Measurements from ENCODE around the gene SBF1.

The SBF1 gene

GRCh38 chr22:50470491-50470890, 4.3 kb downstream of the SBF1 start:
- Histone ChIP-seq H3K23ac (ENCODE audit: low read length in 2 of 2) (no peak overlapping the region), H2BK5ac (ENCODE audit: low read depth, low read length, poor library complexity, severe bottlenecking) (no peak overlapping the region), H4K91ac (ENCODE audit: low read length) (peak overlapping the region; percentile 9), H3K79me1 (replicated peaks; ENCODE audit: low read length, poor library complexity, severe bottlenecking) (peaks cover 26% of the 10 kb centered on the region), H4K8ac (ENCODE audit: low read length) (no peak overlapping the region), H3K36me3 (ENCODE audit: control insufficient read depth in 1 of 2, insufficient read depth in 2 of 2, low read depth in 1 of 2, low read length in 2 of 2) (peaks cover 19 to 52% of the 10 kb centered on the region in 2 experiments), H3K4me2 (ENCODE audit: low read length, poor library complexity, severe bottlenecking) (no peak overlapping the region), H3K27ac (ENCODE audit: low read length, poor library complexity, severe bottlenecking) (no peak overlapping the region), H3K14ac (ENCODE audit: low read length in 2 of 2) (no peak overlapping the region), H2BK12ac (ENCODE audit: low read length in 2 of 2) (no peak overlapping the region), H3K4ac (ENCODE audit: low read depth in 1 of 2, low read length in 2 of 2) (no peak overlapping the region), H2AK5ac (ENCODE audit: low read length, severe bottlenecking) (no peak overlapping the region), H2AFZ (ENCODE audit: low read depth, low read length) (no peak overlapping the region), H3K27me3 (ENCODE audit: control insufficient read depth in 1 of 2, insufficient read depth in 1 of 2, low read length in 2 of 2) (no peaks in the 10 kb centered on the region), H2BK15ac (ENCODE audit: low read depth, poor library complexity, severe bottlenecking) (no peak overlapping the region), H3K9ac (ENCODE audit: low read length) (no peak overlapping the region), H3K4me3 (ENCODE audit: insufficient read depth in 1 of 2, low read depth in 1 of 2, low read length in 2 of 2) (no peak overlapping the region), H3K4me1 (ENCODE audit: control insufficient read depth, insufficient read depth, low read depth, low read length) (peaks cover 65% of the 10 kb centered on the region), H3K18ac (ENCODE audit: low read depth in 1 of 2, low read length in 2 of 2) (no peak overlapping the region), H3K9me3 (ENCODE audit: control insufficient read depth, low read length) (no peaks in the 10 kb centered on the region), H2BK120ac (ENCODE audit: low read depth, low read length) (no peak overlapping the region)
- no peak for DNase-seq
- 92% methylated on average over 6 of the region's 6 CpGs for WGBS

GRCh38 chr22:50469377-50470305, 5.2 kb downstream of the SBF1 start:
- no peak overlapping the region for H2AK5ac ChIP-seq (ENCODE audit: low read length, severe bottlenecking)
- H3K4me3 ChIP-seq (ENCODE audit: insufficient read depth in 1 of 2, low read depth in 1 of 2, low read length in 2 of 2) = no peak overlapping the region
- no peak overlapping the region for H3K4ac ChIP-seq (ENCODE audit: low read depth in 1 of 2, low read length in 2 of 2)
- H3K4me1 ChIP-seq (ENCODE audit: control insufficient read depth, insufficient read depth, low read depth, low read length) = peaks cover 60% of the 10 kb centered on the region
- peaks cover 27 to 61% of the 10 kb centered on the region in 2 experiments for H3K36me3 ChIP-seq (ENCODE audit: control insufficient read depth in 1 of 2, insufficient read depth in 2 of 2, low read depth in 1 of 2, low read length in 2 of 2)
- no peak overlapping the region for H3K23ac ChIP-seq (ENCODE audit: low read length in 2 of 2)
- H2BK120ac ChIP-seq (ENCODE audit: low read depth, low read length) = no peak overlapping the region
- no peak overlapping the region for H3K14ac ChIP-seq (ENCODE audit: low read length in 2 of 2)
- H3K27me3 ChIP-seq (ENCODE audit: control insufficient read depth in 1 of 2, insufficient read depth in 1 of 2, low read length in 2 of 2) = no peaks in the 10 kb centered on the region
- no peak overlapping the region for H2AFZ ChIP-seq (ENCODE audit: low read depth, low read length)
- H3K4me2 ChIP-seq (ENCODE audit: low read length, poor library complexity, severe bottlenecking) = no peak overlapping the region
- no peak overlapping the region for H3K9ac ChIP-seq (ENCODE audit: low read length)
- no peak overlapping the region for H2BK15ac ChIP-seq (ENCODE audit: low read depth, poor library complexity, severe bottlenecking)
- H3K9me3 ChIP-seq (ENCODE audit: control insufficient read depth, low read length) = no peaks in the 10 kb centered on the region
- H2BK5ac ChIP-seq (ENCODE audit: low read depth, low read length, poor library complexity, severe bottlenecking) = no peak overlapping the region
- peaks cover 29% of the 10 kb centered on the region for H3K79me1 ChIP-seq (replicated peaks; ENCODE audit: low read length, poor library complexity, severe bottlenecking)
- H3K18ac ChIP-seq (ENCODE audit: low read depth in 1 of 2, low read length in 2 of 2) = no peak overlapping the region
- WGBS = 54% methylated on average over 21 of the region's 25 CpGs
- H2BK12ac ChIP-seq (ENCODE audit: low read length in 2 of 2) = no peak overlapping the region
- no peak overlapping the region for H4K91ac ChIP-seq (ENCODE audit: low read length)
- H4K8ac ChIP-seq (ENCODE audit: low read length) = peak overlapping the region; percentile 7
- DNase-seq = peak; percentile 29
- no peak overlapping the region for H3K27ac ChIP-seq (ENCODE audit: low read length, poor library complexity, severe bottlenecking)

GRCh38 chr22:50468626-50469025, 6.2 kb downstream of the SBF1 start:
- Histone ChIP-seq H2AFZ (ENCODE audit: low read depth, low read length) (no peak overlapping the region), H3K36me3 (ENCODE audit: control insufficient read depth in 1 of 2, insufficient read depth in 2 of 2, low read depth in 1 of 2, low read length in 2 of 2) (peaks cover 37 to 71% of the 10 kb centered on the region in 2 experiments), H2BK5ac (ENCODE audit: low read depth, low read length, poor library complexity, severe bottlenecking) (no peak overlapping the region), H2AK5ac (ENCODE audit: low read length, severe bottlenecking) (no peak overlapping the region), H3K27me3 (ENCODE audit: control insufficient read depth in 1 of 2, insufficient read depth in 1 of 2, low read length in 2 of 2) (no peaks in the 10 kb centered on the region), H3K23ac (ENCODE audit: low read length in 2 of 2) (no peak overlapping the region), H4K8ac (ENCODE audit: low read length) (no peak overlapping the region), H3K4me1 (ENCODE audit: control insufficient read depth, insufficient read depth, low read depth, low read length) (peaks cover 57% of the 10 kb centered on the region), H4K91ac (ENCODE audit: low read length) (no peak overlapping the region), H3K14ac (ENCODE audit: low read length in 2 of 2) (no peak overlapping the region), H3K9me3 (ENCODE audit: control insufficient read depth, low read length) (no peaks in the 10 kb centered on the region), H3K4ac (ENCODE audit: low read depth in 1 of 2, low read length in 2 of 2) (no peak overlapping the region), H2BK12ac (ENCODE audit: low read length in 2 of 2) (no peak overlapping the region), H3K4me3 (ENCODE audit: insufficient read depth in 1 of 2, low read depth in 1 of 2, low read length in 2 of 2) (no peak overlapping the region), H3K27ac (ENCODE audit: low read length, poor library complexity, severe bottlenecking) (no peak overlapping the region), H3K4me2 (ENCODE audit: low read length, poor library complexity, severe bottlenecking) (no peak overlapping the region), H3K18ac (ENCODE audit: low read depth in 1 of 2, low read length in 2 of 2) (no peak overlapping the region), H3K9ac (ENCODE audit: low read length) (no peak overlapping the region), H2BK15ac (ENCODE audit: low read depth, poor library complexity, severe bottlenecking) (no peak overlapping the region), H3K79me1 (replicated peaks; ENCODE audit: low read length, poor library complexity, severe bottlenecking) (peaks cover 34% of the 10 kb centered on the region), H2BK120ac (ENCODE audit: low read depth, low read length) (no peak overlapping the region)
- 95% methylated on average over 8 of the region's 8 CpGs for WGBS
- no peak for DNase-seq

GRCh38 chr22:50467773-50468440, 6.9 kb downstream of the SBF1 start:
- H3K36me3 ChIP-seq (ENCODE audit: control insufficient read depth in 1 of 2, insufficient read depth in 2 of 2, low read depth in 1 of 2, low read length in 2 of 2) = peaks cover 45 to 74% of the 10 kb centered on the region in 2 experiments
- no peak overlapping the region for H3K18ac ChIP-seq (ENCODE audit: low read depth in 1 of 2, low read length in 2 of 2)
- no peak overlapping the region for H3K14ac ChIP-seq (ENCODE audit: low read length in 2 of 2)
- no peak overlapping the region for H2AFZ ChIP-seq (ENCODE audit: low read depth, low read length)
- H4K8ac ChIP-seq (ENCODE audit: low read length) = no peak overlapping the region
- H2AK5ac ChIP-seq (ENCODE audit: low read length, severe bottlenecking) = no peak overlapping the region
- H3K9ac ChIP-seq (ENCODE audit: low read length) = no peak overlapping the region
- no peaks in the 10 kb centered on the region for H3K27me3 ChIP-seq (ENCODE audit: control insufficient read depth in 1 of 2, insufficient read depth in 1 of 2, low read length in 2 of 2)
- no peak overlapping the region for H2BK120ac ChIP-seq (ENCODE audit: low read depth, low read length)
- peaks cover 38% of the 10 kb centered on the region for H3K79me1 ChIP-seq (replicated peaks; ENCODE audit: low read length, poor library complexity, severe bottlenecking)
- H3K27ac ChIP-seq (ENCODE audit: low read length, poor library complexity, severe bottlenecking) = no peak overlapping the region
- no peak overlapping the region for H2BK12ac ChIP-seq (ENCODE audit: low read length in 2 of 2)
- H3K23ac ChIP-seq (ENCODE audit: low read length in 2 of 2) = no peak overlapping the region
- H3K4me2 ChIP-seq (ENCODE audit: low read length, poor library complexity, severe bottlenecking) = no peak overlapping the region
- 97% methylated on average over 22 of the region's 22 CpGs for WGBS
- DNase-seq = no peak
- no peak overlapping the region for H3K4ac ChIP-seq (ENCODE audit: low read depth in 1 of 2, low read length in 2 of 2)
- peaks cover 50% of the 10 kb centered on the region for H3K4me1 ChIP-seq (ENCODE audit: control insufficient read depth, insufficient read depth, low read depth, low read length)
- no peak overlapping the region for H3K4me3 ChIP-seq (ENCODE audit: insufficient read depth in 1 of 2, low read depth in 1 of 2, low read length in 2 of 2)
- no peak overlapping the region for H2BK15ac ChIP-seq (ENCODE audit: low read depth, poor library complexity, severe bottlenecking)
- H2BK5ac ChIP-seq (ENCODE audit: low read depth, low read length, poor library complexity, severe bottlenecking) = no peak overlapping the region
- H4K91ac ChIP-seq (ENCODE audit: low read length) = no peak overlapping the region
- H3K9me3 ChIP-seq (ENCODE audit: control insufficient read depth, low read length) = no peaks in the 10 kb centered on the region
